Measurements from ENCODE around the gene HS6ST1. TPM values are rescaled to one million over a fixed set of nuclear protein-coding genes. Genes with fewer than 3 reads are reported as not detected.
A peak's percentile ranks its signal among the peaks of the same experiment; 100 is the strongest.

HS6ST1 gene
- total and polyA plus RNA-seq, 2 donors (not counting 1 experiment from before 2014, with no cell fraction given) = 7.8 to 22.7 TPM

- H3K9me3 ChIP-seq (ENCODE audit: control extremely low read depth in 1 of 3, control insufficient read depth in 2 of 3, insufficient read depth in 1 of 3, low read length in 2 of 3) = peaks cover 0 to 2% (median 0%) of the 10 kb centered on the region in 3 donors
- no peak for ATAC-seq (ENCODE audit: low read depth)
- peaks cover 94% of the 10 kb centered on the region for H4K20me1 ChIP-seq (ENCODE audit: control insufficient read depth, insufficient read depth, low read length, poor library complexity, severe bottlenecking)
- peaks cover 4 to 10% of the 10 kb centered on the region in 2 donors for H3K4me1 ChIP-seq (ENCODE audit: control insufficient read depth in 2 of 2, insufficient read depth in 2 of 2, low read length in 2 of 2)
- no peaks in the 10 kb centered on the region for H3K27me3 Mint-ChIP-seq
- ChIA-PET CTCF (no interaction called here), POLR2A (interaction anchor here (0.7 kb wide), 1 partner anchor 34 kb away, joined by 5 read pairs; no protein-coding TSS in a partner anchor)
- H3K4me2 ChIP-seq (replicated peaks; ENCODE audit: low read depth, low read length, poor library complexity, severe bottlenecking) = no peak overlapping the region
- no peaks in the 10 kb centered on the region for H3K9me3 Mint-ChIP-seq (ENCODE audit: insufficient read depth)
- no peak overlapping the region for H2AFZ ChIP-seq (ENCODE audit: insufficient read depth, low read depth, low read length, poor library complexity, severe bottlenecking)
- intact Hi-C loops (cut with micrococcal nuclease) = no loop called here
- H3K79me2 ChIP-seq (ENCODE audit: control insufficient read depth, insufficient read depth, low read length) = peaks cover 36% of the 10 kb centered on the region
- H3K4me1 Mint-ChIP-seq = peaks cover 28% of the 10 kb centered on the region
- no peak overlapping the region for H3K4me3 ChIP-seq (ENCODE audit: control extremely low read depth in 1 of 5, extremely low read depth in 1 of 5, insufficient read depth in 1 of 5, low read depth in 2 of 5, low read length in 4 of 5)
- no peak overlapping the region for H3K4me3 Mint-ChIP-seq
- DNase-seq = no peak
- TF ChIP-seq, protein P1, sequence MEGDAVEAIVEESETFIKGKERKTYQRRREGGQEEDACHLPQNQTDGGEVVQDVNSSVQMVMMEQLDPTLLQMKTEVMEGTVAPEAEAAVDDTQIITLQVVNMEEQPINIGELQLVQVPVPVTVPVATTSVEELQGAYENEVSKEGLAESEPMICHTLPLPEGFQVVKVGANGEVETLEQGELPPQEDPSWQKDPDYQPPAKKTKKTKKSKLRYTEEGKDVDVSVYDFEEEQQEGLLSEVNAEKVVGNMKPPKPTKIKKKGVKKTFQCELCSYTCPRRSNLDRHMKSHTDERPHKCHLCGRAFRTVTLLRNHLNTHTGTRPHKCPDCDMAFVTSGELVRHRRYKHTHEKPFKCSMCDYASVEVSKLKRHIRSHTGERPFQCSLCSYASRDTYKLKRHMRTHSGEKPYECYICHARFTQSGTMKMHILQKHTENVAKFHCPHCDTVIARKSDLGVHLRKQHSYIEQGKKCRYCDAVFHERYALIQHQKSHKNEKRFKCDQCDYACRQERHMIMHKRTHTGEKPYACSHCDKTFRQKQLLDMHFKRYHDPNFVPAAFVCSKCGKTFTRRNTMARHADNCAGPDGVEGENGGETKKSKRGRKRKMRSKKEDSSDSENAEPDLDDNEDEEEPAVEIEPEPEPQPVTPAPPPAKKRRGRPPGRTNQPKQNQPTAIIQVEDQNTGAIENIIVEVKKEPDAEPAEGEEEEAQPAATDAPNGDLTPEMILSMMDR (IDR thresholded peaks at IDR 0.05) = no peak
- no peak for TF ChIP-seq EZH2 (IDR thresholded peaks at IDR 0.05; ENCODE audit: borderline replicate concordance, insufficient read depth, low read depth, low read length, poor library complexity, severe bottlenecking)
- 100% methylated on average over 1 of the region's 3 CpGs for WGBS (ENCODE audit: insufficient coverage)
- H3K27me3 ChIP-seq (replicated peaks in 1 of 4; ENCODE audit: control extremely low read depth in 1 of 4, control insufficient read depth in 3 of 4, insufficient read depth in 4 of 4, low read length in 3 of 4) = no peaks in the 10 kb centered on the region
- peaks cover 0 to 3% of the 10 kb centered on the region in 2 experiments for H3K36me3 ChIP-seq (replicated peaks in 1 of 2; ENCODE audit: control extremely low read depth in 1 of 2, control insufficient read depth in 1 of 2, extremely low read depth in 1 of 2, insufficient read depth in 2 of 2, low read length in 1 of 2)
- no peak overlapping the region for H3K27ac ChIP-seq (ENCODE audit: low read length in 2 of 2)
- H3K9ac ChIP-seq (ENCODE audit: low read length) = no peak overlapping the region
- H3K27ac Mint-ChIP-seq = peak overlapping the region; percentile 10
These were observed 28.3 kb downstream of the HS6ST1 start for GRCh38 chr2:128290356-128290755.

DNA sequence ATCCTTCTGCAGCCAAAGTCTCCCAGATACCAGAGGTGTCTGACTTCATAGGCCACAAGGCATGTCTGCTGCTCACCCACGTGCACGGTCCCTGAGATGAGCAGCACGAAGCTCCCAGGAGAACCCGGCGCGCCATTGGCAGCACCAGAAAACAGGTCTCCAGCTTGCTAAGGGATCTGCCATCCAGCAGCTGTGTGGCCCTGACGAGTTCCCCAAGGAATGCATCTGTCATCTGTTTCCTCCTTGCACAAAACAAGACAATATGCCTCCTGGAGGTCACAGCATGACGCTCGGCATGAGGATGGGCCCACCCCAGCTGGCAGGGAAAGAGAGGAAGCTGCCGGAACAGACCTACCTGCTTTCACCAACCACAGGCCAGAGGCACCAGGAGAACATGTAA lies 29.2 kb downstream of the HS6ST1 start:
- Mint-ChIP-seq H3K27me3 (no peaks in the 10 kb centered on the region), H3K9me3 (ENCODE audit: insufficient read depth) (no peaks in the 10 kb centered on the region), H3K4me3 (no peak overlapping the region), H3K27ac (no peak overlapping the region), H3K4me1 (peaks cover 25% of the 10 kb centered on the region)
- H3K9ac ChIP-seq (ENCODE audit: low read length) = no peak overlapping the region
- H3K4me1 ChIP-seq (ENCODE audit: control insufficient read depth in 2 of 2, insufficient read depth in 2 of 2, low read length in 2 of 2) = peaks cover 4 to 10% of the 10 kb centered on the region in 2 donors
- peaks cover 27% of the 10 kb centered on the region for H3K79me2 ChIP-seq (ENCODE audit: control insufficient read depth, insufficient read depth, low read length)
- peaks cover 0 to 3% of the 10 kb centered on the region in 2 experiments for H3K36me3 ChIP-seq (replicated peaks in 1 of 2; ENCODE audit: control extremely low read depth in 1 of 2, control insufficient read depth in 1 of 2, extremely low read depth in 1 of 2, insufficient read depth in 2 of 2, low read length in 1 of 2)
- peaks cover 0 to 2% (median 0%) of the 10 kb centered on the region in 3 donors for H3K9me3 ChIP-seq (ENCODE audit: control extremely low read depth in 1 of 3, control insufficient read depth in 2 of 3, insufficient read depth in 1 of 3, low read length in 2 of 3)
- no peaks in the 10 kb centered on the region for H3K27me3 ChIP-seq (replicated peaks in 1 of 4; ENCODE audit: control extremely low read depth in 1 of 4, control insufficient read depth in 3 of 4, insufficient read depth in 4 of 4, low read length in 3 of 4)
- ATAC-seq (ENCODE audit: low read depth) (no peak), DNase-seq (no peak)
- 27% methylated on average over 7 of the region's 10 CpGs for WGBS (ENCODE audit: insufficient coverage)
- no peak overlapping the region for H3K4me3 ChIP-seq (ENCODE audit: control extremely low read depth in 1 of 5, extremely low read depth in 1 of 5, insufficient read depth in 1 of 5, low read depth in 2 of 5, low read length in 4 of 5)
- peaks cover 89% of the 10 kb centered on the region for H4K20me1 ChIP-seq (ENCODE audit: control insufficient read depth, insufficient read depth, low read length, poor library complexity, severe bottlenecking)
- ChIA-PET CTCF (no interaction called here), POLR2A (no interaction called here)
- no peak overlapping the region for H3K4me2 ChIP-seq (replicated peaks; ENCODE audit: low read depth, low read length, poor library complexity, severe bottlenecking)
- intact Hi-C loops (cut with micrococcal nuclease) = no loop called here
- no peak overlapping the region for H3K27ac ChIP-seq (ENCODE audit: low read length in 2 of 2)
- TF ChIP-seq, protein P1 (IDR thresholded peaks at IDR 0.05) = no peak
- TF ChIP-seq EZH2 (IDR thresholded peaks at IDR 0.05; ENCODE audit: borderline replicate concordance, insufficient read depth, low read depth, low read length, poor library complexity, severe bottlenecking) = no peak
- no peak overlapping the region for H2AFZ ChIP-seq (ENCODE audit: insufficient read depth, low read depth, low read length, poor library complexity, severe bottlenecking)

All from B cell (primary cell).